Parathyroid adenoma (tissue), 2 donors: Measurements from ENCODE around the gene SCARB1.

ENCODE experiments used
- H2AFZ ChIP-seq: fragments of 300-600 bp; sonication (generic); one replicate; pipeline ENCODE4 v1.7.0; 2017; ENCODE audit warnings: antibody characterized with exemption, mild to moderate bottlenecking
- H3K27ac ChIP-seq: fragments of 300-600 bp; sonication (generic); one replicate; pipeline ENCODE4 v1.7.0; 2017
- H3K27me3 ChIP-seq: fragments of 300-600 bp; sonication (generic); one replicate; pipeline ENCODE4 v1.7.0; 2017; ENCODE audit warnings: low read length; ENCODE audit not compliant: control insufficient read depth, insufficient read depth
- H3K36me3 ChIP-seq: fragments of 300-600 bp; sonication (generic); one replicate; pipeline ENCODE4 v1.7.0; 2017; ENCODE audit warnings: low read length; ENCODE audit not compliant: control insufficient read depth, insufficient read depth
- H3K4me1 ChIP-seq: fragments of 300-600 bp; sonication (generic); one replicate; pipeline ENCODE4 v1.7.0; 2017; ENCODE audit warnings: control low read depth
- H3K4me2 ChIP-seq: fragments of 300-600 bp; sonication (generic); one replicate; pipeline ENCODE4 v1.7.0; 2017; ENCODE audit warnings: low read length
- H3K4me3 ChIP-seq: fragments of 300-600 bp; sonication (generic); one replicate; pipeline ENCODE4 v1.7.0; 2017; ENCODE audit warnings: low read depth, low read length
- H3K79me2 ChIP-seq: fragments of 300-600 bp; sonication (generic); one replicate; pipeline ENCODE4 v1.7.0; 2017; ENCODE audit warnings: control low read depth
- H3K9ac ChIP-seq: fragments of 300-600 bp; sonication (generic); one replicate; pipeline ENCODE4 v1.7.0; 2017; ENCODE audit warnings: mild to moderate bottlenecking
- H3K9me3 ChIP-seq: fragments of 300-600 bp; sonication (generic); one replicate; pipeline ENCODE4 v1.7.0; 2017; ENCODE audit warnings: low read length; ENCODE audit not compliant: control insufficient read depth
- TF ChIP-seq, protein P1 (sequence below): fragments of 300-600 bp; sonication (generic); IDR thresholded peaks from one replicate; pipeline ENCODE4 v1.7.0; 2017; ENCODE audit warnings: antibody characterized with exemption, mild to moderate bottlenecking
- donor health status: primary hyperparathyroidism.

SCARB1 gene

DNA sequence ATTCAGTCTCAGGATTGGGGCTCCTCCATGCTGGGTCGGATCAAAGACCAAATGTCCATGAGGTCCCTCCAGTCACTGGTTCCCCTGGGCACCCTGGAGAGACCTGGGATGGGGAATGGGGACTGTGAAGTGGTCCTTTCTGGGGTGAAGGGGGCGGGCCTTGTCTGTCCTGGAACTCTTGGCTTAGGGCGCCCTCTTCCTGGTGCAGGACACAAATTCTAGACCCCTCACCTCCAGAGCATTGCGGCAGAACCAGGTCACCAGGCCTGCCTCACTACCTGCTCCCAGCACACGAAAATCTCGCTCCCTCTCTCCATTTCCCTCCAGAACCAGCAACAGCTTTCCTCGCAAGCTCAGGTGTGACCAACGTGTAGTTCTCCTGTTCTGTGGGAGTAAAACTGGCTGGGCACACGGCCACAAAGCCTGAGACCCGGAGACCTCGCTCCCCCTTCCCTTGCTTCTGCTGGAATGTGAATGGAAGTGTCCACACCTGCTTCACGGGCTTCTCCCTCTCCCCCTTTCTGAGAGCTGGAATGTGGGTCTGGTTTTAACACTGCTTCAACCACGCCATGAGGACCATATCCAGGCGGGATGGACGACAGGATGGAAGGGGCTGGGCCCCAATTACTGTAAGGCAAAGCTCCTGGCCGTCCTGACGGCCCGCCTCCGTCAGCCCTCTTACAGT is 112.7 kb downstream of the SCARB1 start:
- H3K36me3 ChIP-seq: no peaks in the 10 kb centered on the region
- H2AFZ ChIP-seq: no peak overlapping the region
- TF ChIP-seq, protein P1, sequence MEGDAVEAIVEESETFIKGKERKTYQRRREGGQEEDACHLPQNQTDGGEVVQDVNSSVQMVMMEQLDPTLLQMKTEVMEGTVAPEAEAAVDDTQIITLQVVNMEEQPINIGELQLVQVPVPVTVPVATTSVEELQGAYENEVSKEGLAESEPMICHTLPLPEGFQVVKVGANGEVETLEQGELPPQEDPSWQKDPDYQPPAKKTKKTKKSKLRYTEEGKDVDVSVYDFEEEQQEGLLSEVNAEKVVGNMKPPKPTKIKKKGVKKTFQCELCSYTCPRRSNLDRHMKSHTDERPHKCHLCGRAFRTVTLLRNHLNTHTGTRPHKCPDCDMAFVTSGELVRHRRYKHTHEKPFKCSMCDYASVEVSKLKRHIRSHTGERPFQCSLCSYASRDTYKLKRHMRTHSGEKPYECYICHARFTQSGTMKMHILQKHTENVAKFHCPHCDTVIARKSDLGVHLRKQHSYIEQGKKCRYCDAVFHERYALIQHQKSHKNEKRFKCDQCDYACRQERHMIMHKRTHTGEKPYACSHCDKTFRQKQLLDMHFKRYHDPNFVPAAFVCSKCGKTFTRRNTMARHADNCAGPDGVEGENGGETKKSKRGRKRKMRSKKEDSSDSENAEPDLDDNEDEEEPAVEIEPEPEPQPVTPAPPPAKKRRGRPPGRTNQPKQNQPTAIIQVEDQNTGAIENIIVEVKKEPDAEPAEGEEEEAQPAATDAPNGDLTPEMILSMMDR: no peak
- no peak overlapping the region for H3K9ac ChIP-seq
- no peak overlapping the region for H3K27ac ChIP-seq
- H3K4me3 ChIP-seq: no peak overlapping the region
- H3K4me2 ChIP-seq: no peak overlapping the region
- no peaks in the 10 kb centered on the region for H3K4me1 ChIP-seq
- H3K27me3 ChIP-seq: no peaks in the 10 kb centered on the region
- H3K79me2 ChIP-seq: no peaks in the 10 kb centered on the region
- no peaks in the 10 kb centered on the region for H3K9me3 ChIP-seq

DNA sequence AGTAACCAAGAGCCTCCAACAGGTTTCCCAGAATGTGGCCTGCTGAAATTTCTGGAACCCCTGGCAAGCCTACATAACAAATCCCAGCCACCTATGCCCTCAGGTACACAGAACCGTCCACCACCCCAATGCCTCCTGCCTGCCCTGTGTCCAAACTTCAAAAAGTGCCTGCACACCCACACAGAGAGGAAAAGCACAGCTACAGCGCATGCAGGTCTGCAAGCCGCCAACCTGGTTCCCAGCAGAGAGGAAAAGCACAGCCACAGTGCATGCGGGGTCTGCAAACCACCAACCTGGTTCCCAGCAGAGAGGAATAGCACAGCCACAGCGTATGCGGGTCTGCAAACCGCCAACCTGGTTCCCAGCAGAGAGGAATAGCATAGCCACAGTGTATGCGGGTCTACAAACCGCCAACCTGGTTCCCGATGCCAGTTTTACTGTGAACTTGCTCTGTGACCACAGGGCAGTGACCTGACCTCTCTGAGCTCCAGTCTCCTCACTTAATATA is 113.5 kb downstream of the SCARB1 start:
- peaks cover 2% of the 10 kb centered on the region for H3K4me1 ChIP-seq

DNA sequence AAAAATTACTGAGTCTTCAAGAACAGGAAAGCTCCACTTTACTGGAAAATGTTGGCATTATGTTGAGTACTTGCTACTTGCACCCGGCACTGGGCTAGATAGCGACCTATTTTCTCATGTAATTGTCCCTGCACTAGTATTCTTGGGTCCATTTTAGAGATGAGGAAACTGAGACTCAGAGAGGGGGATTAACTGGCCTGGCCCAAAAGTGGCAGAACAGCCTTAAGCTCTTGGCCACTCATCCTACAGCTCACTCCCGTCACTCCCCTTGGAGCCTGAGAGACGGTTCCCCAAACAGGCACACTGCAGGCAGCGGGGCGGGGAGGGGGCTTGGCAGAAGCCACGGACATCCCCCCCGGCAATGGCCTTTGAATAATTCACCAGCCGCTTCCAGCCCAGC is 113.9 kb downstream of the SCARB1 start:
- H3K9ac ChIP-seq: no peak overlapping the region
- TF ChIP-seq, protein P1: no peak
- H3K27me3 ChIP-seq: no peaks in the 10 kb centered on the region
- peaks cover 2% of the 10 kb centered on the region for H3K4me1 ChIP-seq
- H3K4me3 ChIP-seq: no peak overlapping the region
- no peak overlapping the region for H2AFZ ChIP-seq
- H3K79me2 ChIP-seq: no peaks in the 10 kb centered on the region
- no peaks in the 10 kb centered on the region for H3K36me3 ChIP-seq
- H3K27ac ChIP-seq: no peak overlapping the region
- H3K9me3 ChIP-seq: no peaks in the 10 kb centered on the region
- H3K4me2 ChIP-seq: no peak overlapping the region

More for the DNA sequence above, 113.5 kb downstream of the SCARB1 start:
- no peaks in the 10 kb centered on the region for H3K27me3 ChIP-seq
- TF ChIP-seq, protein P1: no peak
- no peak overlapping the region for H3K4me2 ChIP-seq
- no peaks in the 10 kb centered on the region for H3K79me2 ChIP-seq
- H3K4me3 ChIP-seq: no peak overlapping the region
- no peaks in the 10 kb centered on the region for H3K9me3 ChIP-seq
- no peak overlapping the region for H2AFZ ChIP-seq
- no peak overlapping the region for H3K9ac ChIP-seq
- no peak overlapping the region for H3K27ac ChIP-seq
- H3K36me3 ChIP-seq: no peaks in the 10 kb centered on the region

DNA sequence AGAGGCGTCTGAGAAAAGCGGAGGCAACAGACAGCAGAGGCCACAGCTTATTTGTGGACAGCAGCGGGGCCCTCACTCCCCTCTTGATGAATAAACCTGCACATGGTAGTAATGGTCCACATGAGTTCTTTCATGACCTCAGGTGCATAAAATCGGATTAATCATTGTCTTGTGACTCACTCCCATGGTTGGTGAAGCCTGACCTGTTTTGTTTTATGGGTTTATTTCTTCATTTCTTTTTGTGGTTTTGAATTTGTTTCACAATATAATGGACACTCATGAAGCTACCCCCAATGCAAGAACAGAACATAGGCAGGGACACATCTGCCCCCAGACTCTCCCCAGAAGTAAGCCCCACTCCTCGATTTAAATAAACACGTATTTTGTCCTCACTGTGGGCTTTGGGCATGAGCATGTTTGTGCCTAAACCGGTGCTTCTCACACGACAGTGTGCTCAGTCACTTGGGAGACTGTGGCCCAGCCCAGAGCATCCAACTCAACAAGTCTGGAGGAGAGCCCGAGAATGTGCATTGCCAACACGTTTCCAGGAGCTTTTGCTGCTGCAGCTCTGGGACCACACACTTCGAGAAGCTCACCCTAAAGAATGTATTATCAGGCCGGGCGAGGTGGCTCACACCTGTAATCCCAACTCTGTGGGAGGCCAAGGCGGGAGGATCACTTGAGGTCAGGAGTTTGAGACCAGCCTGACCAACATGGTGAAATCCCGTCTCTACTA is 116.1 kb downstream of the SCARB1 start:
- Histone ChIP-seq H3K79me2 (no peaks in the 10 kb centered on the region), H2AFZ (no peak overlapping the region), H3K9ac (no peak overlapping the region), H3K9me3 (no peaks in the 10 kb centered on the region), H3K4me3 (no peak overlapping the region), H3K27me3 (no peaks in the 10 kb centered on the region), H3K4me1 (peaks cover 2% of the 10 kb centered on the region), H3K4me2 (no peak overlapping the region), H3K36me3 (no peaks in the 10 kb centered on the region), H3K27ac (no peak overlapping the region)
- TF ChIP-seq, protein P1: no peak
